ENCODE results near the gene ZFP69.
"Not testable (repeated sequence)": the region's sequence is repeated elsewhere in the genome, so short reads cannot be mapped to it uniquely, and the experiment has no call there.

The ZFP69 gene

GRCh38 chr1:40469327-40469726 is 7.8 kb upstream of the ZFP69 start:
- H3K4me3 ChIP-seq (ENCODE audit: low read depth, low read length) = no peak overlapping the region
- no peak for TF ChIP-seq CTCF (IDR thresholded peaks at IDR 0.05; ENCODE audit: borderline replicate concordance, insufficient read depth, low read depth, low read length)

GRCh38 chr1:40475268-40475667 is 1.8 kb upstream of the ZFP69 start:
- TF ChIP-seq CTCF (IDR thresholded peaks at IDR 0.05; ENCODE audit: borderline replicate concordance, insufficient read depth, low read depth, low read length) = no peak
- H3K4me3 ChIP-seq (ENCODE audit: low read depth, low read length) = no peak overlapping the region

- no peak for TF ChIP-seq CTCF (IDR thresholded peaks at IDR 0.05; ENCODE audit: borderline replicate concordance, insufficient read depth, low read depth, low read length)
- H3K4me3 ChIP-seq (ENCODE audit: low read depth, low read length) = peak overlapping the region; percentile 72
These were observed 576 bp downstream of the ZFP69 start for GRCh38 chr1:40477678-40478053.

- H3K4me3 ChIP-seq (ENCODE audit: low read depth, low read length) = no peak overlapping the region
- no peak for TF ChIP-seq CTCF (IDR thresholded peaks at IDR 0.05; ENCODE audit: borderline replicate concordance, insufficient read depth, low read depth, low read length)
These were observed 1.2 kb downstream of the ZFP69 start for GRCh38 chr1:40478276-40478675.

- TF ChIP-seq CTCF (IDR thresholded peaks at IDR 0.05; ENCODE audit: borderline replicate concordance, insufficient read depth, low read depth, low read length) = no peak
- H3K4me3 ChIP-seq (ENCODE audit: low read depth, low read length) = no peak overlapping the region
These were observed 2.1 kb downstream of the ZFP69 start for GRCh38 chr1:40479156-40479555.

- H3K4me3 ChIP-seq (ENCODE audit: low read depth, low read length) = no peak overlapping the region
- TF ChIP-seq CTCF (IDR thresholded peaks at IDR 0.05; ENCODE audit: borderline replicate concordance, insufficient read depth, low read depth, low read length) = no peak
These were observed 18.3 kb downstream of the ZFP69 start for GRCh38 chr1:40495315-40495903.

- not testable (repeated sequence) for H3K4me3 ChIP-seq (ENCODE audit: low read depth, low read length)
These were observed 25.6 kb downstream of the ZFP69 start for GRCh38 chr1:40502651-40503050.

- H3K4me3 ChIP-seq (ENCODE audit: low read depth, low read length) = peak overlapping the region; percentile 80
- TF ChIP-seq CTCF (IDR thresholded peaks at IDR 0.05; ENCODE audit: borderline replicate concordance, insufficient read depth, low read depth, low read length) = no peak
These were observed 30.9 kb downstream of the ZFP69 start for GRCh38 chr1:40507973-40508372.

Data from GM12875 (cell line).